DLD1 (cell line): Measurements from ENCODE around the gene MYO6.
"Not testable (repeated sequence)": the region's sequence is repeated elsewhere in the genome, so short reads cannot be mapped to it uniquely, and the experiment has no call there.

Source experiments
- in situ Hi-C: cut with HindIII; loops from 2 replicates; pipeline ENCODE4 v1.10.0; 2017; ENCODE audit warnings: low sequenced_read_pairs

The MYO6 gene

DNA sequence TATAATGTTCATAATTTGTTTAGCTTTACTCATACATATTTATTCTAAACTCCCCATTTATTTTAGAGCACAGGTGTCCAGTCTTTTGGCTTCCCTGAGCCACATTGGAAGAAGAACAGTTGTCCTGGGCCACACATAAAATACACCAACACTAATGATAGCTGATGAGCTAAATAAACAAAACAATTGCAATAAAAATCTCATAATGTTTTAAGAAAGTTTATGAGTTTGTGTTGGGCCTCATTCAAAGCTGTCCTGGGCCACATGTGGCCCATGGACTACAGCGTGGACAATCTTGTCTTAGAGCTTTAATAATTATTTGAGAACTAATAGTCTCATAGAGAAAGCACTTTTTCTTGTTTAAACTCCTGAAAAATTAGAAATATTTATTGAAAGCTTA is 131.3 kb downstream of the MYO6 start:
- in situ Hi-C loops, result no loop called here

DNA sequence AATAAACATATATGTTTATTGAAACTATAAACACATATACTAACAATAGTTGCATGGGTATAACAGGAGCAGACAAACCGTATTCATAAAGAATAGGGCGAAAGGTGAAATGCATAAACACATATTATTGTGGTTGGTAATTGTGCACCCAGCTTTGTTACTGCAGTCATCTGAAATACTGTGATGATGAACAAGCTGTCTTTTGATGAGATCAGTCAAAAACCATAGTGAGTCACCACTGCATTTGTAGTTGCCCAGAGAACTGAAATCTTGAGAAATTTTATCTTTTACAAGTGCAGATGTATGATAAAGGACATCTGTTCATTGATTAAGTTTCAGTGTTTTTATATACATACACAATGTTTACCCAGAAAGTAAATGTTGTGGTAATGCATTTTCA is 133.7 kb downstream of the MYO6 start:
- in situ Hi-C loops, result no loop called here

DNA sequence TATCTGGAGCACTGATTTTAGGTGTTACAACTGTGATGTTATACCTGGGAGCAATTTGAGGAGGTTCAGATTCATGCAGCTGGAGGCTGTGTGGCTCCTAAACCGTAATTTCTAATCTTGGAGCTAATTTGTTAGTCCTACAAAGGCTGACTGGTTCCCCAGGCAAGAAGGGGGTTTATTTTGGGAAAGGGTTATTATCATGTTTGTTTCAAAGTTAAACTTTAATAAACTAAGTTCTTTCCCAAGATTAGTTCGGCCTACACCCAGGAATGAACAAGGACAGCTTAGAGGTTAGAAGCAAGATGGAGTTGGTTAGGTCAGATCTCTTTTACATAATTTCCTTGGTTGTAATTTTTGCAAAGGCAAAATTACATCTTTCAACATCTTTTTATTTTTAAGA is 135.8 kb downstream of the MYO6 start:
- in situ Hi-C loops, result no loop called here

DNA sequence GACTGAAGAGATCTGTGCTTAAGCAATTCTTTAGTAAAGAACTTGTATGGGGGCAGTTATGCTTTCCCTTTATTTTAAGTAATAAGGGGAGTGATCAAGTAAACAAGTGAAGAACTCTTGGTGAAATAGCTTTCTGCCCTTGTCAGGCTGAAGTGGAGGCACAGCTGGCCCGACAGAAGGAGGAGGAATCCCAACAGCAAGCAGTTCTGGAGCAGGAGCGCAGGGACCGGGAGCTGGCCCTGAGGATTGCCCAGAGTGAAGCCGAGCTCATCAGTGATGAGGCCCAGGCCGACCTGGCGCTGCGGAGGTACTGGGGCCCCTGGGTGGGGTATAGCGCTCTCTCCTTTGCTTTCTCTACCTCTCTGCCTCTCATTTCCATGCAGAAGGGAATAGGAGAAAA is 143.3 kb downstream of the MYO6 start:
- in situ Hi-C loops, result no loop called here

DNA sequence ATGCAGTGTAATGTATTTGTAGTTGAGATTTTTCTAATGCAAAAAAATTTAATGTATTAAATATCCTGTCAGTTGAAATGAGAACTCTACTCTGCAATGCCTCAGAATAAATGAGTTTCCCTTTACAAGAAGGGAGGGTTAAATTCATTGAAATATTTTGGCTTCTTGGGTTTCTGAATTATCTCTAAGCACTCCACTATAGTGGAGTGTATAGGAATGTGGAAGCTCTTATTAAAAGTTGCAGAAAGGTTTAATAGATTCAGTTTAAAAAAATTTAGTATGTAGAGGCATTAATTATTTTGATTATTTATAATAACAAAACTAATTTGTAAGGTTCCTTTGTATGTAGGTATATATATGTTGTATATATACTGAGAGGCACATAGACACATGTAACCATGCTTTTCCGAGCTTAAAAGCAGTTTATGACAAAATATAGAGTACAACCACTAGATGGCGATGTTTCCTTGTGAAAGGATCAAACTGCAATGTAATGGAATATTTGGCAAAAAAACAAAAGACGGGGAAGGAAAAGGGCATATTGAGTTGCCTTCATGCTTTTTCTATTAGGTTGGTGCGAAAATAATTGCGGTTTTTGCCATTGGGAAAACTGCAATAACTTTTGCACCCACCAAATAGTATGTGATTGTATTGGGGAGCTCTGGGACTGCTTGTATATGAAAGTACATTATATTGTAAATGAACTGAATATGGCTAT is 144.2 kb downstream of the MYO6 start:
- in situ Hi-C loops, result no loop called here

DNA sequence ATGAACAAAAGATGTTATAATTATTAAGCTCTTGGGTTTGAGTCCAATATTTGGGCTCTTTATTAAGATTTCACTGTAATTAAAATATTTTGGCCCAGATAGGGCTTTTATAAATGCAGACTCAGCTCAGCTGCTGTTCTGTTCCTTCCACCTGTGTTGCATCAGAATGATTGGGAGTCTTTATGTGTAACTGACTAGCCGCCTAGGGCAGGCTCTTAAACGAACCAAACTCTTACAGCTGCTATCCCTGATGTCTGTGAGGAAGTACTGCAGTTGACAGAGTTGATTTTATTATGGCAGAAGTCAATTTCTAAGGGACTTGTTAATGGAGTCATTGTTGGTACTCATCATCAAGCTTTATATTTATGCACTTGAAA is 144.7 kb downstream of the MYO6 start:
- in situ Hi-C loops, result no loop called here

DNA sequence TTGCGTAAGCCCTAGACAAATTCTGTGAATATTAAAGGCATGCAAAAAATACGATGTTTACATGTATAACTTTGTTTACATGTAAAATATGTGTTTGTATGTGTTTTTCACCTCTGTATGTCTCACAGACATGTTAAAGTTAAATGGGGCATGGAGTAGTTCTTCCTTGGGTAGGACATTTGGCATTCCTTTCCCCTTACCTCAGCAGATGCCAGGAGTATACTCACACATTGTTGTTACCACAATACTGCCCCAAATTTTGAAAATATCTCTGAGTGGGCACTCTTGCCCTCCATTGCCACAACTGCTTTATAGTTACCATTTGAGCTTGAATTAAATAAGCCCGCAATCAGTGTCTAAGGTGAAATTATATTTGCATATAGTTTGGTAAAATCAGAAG is 147.5 kb downstream of the MYO6 start:
- in situ Hi-C loops, result no loop called here

DNA sequence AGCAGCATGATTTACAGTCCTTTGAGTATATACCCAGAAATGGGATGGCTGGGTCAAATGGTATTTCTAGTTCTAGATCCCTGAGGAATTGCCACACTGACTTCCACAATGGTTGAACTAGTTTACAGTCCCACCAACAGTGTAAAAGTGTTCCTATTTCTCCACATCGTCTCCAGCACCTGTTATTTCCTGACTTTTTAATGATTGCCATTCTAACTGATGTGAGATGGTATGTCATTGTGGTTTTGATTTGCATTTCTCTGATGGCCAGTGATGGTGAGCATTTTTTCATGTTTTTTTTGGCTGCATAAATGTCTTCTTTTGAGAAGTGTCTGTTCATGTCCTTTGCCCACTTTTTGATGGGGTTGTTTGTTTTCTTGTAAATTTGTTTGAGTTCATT is 151.2 kb downstream of the MYO6 start:
- in situ Hi-C loops, result not testable (repeated sequence)

DNA sequence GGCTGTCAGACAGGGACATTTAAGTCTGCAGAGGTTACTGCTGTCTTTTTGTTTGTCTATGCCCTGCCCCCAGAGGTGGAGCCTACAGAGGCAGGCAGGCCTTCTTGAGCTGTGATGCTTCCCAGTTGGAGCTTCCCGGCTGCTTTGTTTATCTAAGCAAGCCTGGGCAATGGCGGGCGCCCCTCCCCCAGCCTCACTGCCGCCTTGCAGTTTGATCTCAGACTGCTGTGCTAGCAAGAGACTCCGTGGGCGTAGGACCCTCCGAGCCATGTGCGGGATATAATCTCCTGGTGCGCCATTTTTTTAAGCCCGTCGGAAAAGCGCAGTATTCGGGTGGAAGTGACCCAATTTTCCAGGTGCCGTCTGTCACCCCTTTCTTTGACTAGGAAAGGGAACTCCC is 156.1 kb downstream of the MYO6 start:
- in situ Hi-C loops, result not testable (repeated sequence)

DNA sequence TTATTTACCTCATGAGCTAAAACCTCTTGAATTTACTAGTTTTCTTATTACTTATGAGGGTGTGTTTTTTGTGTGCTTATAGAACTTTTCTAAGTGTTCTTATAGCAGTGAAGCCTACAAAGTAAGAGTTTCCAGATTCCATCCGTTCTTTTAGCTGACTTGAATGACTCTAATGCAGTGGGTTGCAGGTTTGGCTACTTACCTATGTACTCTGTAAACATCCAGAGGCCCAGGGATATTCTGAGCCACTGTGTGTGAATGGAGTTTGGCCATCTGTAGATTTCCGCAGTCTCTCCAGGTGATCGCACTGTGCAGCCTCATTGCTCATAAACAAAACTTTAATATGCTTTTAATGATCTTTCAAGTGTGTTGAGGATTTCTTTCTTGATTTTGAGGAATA is 157.8 kb downstream of the MYO6 start:
- in situ Hi-C loops, result no loop called here

DNA sequence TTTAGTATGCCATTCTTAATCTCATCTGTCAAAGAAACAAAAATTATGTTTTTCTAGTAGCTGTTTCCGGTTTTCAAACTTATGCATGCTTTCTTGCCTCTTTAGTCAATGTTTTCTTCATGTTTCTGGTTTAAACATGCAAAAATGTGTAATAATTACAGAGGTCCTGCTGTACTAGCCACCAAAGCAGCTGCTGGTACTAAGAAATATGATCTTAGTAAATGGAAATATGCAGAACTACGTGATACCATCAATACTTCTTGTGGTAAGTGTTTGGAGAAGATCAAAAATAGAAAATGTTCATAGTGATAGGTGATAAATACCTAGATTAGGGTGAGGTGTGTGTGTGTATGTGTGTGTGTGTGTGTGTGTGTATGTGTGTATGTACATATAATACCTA is 158.4 kb downstream of the MYO6 start:
- in situ Hi-C loops, result no loop called here

DNA sequence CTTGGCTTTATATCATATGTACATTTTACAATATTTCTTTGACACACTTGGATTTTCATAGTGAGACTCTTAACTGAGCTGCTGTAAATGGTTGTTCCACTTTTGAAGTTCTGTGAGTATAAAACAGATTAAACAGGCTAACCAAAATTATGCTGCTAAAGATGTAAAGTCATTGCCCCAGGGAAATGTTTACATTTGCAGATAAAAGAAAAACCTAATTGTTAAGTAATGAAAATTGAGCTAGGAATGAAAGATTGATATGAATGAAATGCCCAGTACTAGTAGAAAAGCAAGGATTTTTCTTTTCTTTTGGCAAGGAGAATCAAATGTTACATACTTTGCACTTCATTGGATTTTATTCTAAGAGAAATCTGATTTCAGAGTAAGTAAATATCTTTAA is 164.0 kb downstream of the MYO6 start:
- in situ Hi-C loops, result no loop called here

DNA sequence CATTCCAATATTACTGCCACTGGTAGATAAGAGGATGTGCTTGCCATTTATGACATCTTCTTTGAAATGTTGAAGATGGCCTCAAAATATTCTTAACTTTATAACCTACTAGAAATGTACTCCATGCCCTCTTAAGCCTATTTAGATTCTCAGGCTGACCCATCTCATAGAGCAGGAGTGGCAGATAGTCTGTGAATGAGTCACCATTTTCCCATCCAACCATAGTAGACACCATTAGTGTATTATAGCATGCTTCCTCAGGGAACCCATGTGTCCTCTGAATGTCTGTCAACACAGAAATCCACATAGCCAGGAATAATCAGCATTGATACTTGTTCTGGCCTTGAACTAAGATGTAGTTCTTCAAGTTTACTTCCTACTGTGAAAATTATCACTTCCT is 173.2 kb downstream of the MYO6 start:
- in situ Hi-C loops, result no loop called here

DNA sequence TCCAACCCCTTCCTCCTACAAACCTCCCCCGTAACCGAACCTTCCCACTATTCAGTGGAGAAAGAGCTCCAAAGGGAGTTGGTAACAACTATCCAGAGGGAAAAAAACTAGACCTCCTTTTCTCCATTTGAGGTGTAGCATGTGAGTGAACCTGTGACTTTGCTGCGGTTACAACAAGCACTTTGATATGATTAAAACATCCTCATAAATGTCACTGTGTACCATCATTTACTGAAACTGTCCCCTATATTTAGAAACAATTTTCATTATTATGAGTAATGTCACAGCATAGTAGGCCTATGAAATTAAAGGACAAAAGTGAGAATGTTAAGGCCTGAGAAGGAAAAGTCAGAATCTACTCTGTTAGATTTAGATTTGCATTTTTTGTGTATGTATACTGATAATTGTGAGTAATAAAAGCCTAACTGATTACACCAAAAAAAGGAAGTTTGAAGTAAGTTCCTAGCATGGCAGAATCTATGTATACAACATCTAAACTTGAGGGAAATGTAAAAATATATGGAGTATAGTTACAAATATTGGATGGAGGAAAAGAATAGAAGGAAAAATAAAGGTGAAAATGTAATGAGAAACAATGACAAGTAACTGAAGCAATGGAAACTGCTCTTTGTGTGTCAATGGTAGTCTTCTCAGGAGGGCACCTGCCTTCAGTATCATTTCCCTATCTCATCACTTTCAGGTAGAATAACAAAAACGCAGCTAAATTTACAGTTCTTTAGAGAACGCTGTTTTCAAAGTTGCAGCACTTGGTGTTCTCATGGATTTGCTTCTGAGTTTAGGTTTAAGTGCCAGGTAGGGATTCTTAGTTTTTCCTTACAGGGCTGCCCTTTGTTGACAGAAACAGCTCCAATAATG is 177.5 kb downstream of the MYO6 start:
- in situ Hi-C loops, result no loop called here

DNA sequence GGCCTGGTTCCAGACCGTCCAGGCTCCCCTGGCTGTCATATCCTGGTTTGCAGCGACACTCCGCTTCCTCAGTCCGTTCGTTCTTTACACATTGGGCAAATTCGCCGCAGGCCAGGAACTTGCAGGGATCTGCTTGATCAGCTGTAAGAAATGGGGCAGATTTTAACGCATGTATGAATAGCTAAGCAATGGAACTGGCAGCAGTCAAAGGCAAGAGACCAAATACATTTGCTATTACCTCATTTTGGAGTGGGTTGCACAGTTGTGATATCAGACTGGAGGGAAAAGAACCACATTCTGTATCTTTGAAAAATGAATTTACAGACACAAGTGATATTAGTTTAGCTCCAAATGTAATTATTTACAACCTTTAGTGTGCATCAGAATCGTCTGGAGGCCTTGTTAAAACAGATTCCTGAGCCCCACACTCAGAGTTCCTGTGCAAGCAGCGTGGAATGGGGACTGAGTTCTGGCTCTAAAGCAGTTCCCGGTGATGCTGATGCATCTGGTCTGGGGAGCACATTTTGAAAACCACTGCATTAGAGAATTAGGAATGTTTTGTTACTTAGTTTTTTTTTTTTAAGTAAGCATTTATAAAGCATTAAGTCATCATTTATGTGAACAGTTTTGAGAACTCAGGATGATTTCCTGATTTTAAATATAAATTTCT is 182.1 kb downstream of the MYO6 start:
- in situ Hi-C loops, result no loop called here

DNA sequence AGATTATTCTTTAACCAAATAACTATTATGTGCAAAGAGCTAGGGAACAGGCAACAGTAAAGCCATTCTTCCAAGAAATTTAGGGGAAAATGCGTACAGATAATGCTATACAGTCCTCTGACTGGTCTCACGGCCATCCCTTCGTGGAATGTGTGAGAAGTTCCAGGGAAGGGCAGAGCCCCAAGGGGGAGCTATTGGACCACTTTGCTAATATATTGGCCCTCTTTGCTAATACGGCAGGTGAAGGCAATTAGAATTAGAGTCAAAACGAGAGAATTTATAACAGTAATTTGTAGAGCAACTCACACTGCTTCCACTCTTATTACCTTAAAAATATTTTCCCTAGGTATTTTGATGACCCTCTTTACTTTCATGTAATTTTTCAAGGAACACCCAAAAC is 183.0 kb downstream of the MYO6 start:
- in situ Hi-C loops, result no loop called here

DNA sequence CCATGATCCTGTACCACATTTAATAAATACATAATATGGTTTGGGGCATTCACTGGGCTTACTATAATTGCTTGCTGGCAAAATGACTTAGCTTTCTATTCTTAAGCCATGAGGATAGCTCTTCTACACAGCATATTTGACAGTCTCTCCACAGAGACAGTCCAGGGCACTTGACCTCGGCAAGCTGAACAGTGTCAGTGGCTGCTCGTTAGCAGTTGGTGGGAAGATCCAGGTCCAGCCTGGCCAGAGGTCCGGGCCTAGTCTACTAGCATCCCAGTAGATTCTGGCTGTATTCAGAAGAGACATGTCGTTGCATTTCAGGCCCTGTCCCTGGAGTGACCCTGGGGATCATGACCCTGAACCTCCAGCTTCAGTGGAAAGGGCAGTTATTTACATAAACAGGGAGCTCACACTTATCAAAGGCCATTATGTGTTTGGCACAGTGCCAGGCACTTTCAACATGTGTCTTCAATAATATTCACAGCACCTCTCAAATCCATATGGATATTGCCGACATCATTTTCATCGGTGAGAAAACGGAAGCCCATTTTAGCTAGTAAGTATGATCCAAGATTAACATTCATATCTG is 184.4 kb downstream of the MYO6 start:
- in situ Hi-C loops, result no loop called here

DNA sequence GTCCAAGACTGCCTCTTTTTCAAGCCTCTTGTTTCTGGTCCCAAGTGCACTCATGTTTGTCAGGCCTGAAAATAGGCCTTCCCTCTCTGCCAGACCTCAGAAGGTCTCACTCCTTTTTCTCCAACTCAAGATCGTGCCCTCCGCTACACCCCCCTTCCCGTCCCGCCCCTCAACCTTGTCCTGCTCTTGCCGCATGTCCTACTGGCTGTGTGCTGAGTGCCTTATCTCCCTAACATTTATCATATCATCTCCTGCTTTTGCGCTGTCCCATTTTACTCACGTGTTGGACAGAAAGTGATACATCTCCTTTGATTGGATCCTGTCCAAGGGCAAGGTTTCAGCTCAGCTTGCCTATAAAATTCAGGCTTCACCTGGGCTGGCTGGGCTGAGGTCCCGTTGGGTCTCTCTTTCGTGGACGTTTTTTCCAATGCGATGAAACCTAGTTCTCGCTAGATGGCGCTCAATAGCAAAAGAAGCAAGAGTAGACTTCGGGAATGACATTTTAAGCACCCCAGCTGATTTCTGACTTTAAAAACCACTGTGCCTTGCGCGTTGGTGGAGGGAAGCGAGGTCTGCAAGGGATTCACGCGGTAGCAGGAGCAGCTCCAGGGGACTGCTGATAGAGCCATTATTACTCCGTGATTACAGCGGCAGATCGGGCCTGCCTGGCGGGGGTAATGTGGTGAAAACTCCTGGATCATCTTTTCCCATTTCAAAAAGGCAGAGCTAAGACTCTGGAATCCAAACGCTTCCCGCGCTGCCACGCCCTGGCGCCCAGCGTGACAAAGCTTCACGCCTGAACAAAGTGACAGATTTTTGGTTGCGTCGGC is 185.8 kb downstream of the MYO6 start:
- in situ Hi-C loops, result no loop called here

DNA sequence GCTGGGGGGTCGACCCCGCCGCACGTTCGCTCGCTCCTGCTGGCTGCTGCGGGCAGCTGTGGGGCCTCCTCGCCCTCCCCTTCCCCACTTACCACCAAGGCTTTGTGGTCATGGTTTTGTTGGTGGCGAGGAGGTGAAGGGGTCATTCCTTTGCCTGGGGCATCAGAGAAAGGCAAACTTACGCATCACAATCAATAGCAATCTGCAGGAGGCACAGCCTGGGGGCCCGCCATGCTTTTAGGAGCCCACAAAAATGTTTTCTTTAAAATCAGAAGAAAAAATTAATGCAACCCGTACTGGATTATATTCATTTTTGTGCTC is 186.4 kb downstream of the MYO6 start:
- in situ Hi-C loops, result no loop called here

DNA sequence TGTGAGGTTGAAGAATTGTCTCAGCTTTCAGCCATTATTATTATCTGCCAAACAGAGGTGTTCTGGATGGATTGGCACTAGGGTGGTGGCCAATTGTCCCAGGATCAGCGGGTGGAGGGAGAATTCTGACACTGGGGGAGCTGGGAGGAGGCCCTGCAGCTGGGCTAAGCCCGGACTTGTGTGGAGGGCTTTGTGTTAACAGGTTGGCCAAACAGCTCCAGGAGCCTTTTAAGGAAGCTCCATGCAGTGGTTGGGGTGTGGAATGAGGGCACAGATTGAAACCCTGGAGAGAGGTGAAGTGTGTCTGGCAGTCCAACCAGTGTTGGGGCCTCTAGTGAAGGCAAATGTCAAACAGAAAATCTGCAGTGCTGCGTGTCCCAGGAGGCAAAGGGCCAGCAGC is 187.6 kb downstream of the MYO6 start:
- in situ Hi-C loops, result no loop called here

DNA sequence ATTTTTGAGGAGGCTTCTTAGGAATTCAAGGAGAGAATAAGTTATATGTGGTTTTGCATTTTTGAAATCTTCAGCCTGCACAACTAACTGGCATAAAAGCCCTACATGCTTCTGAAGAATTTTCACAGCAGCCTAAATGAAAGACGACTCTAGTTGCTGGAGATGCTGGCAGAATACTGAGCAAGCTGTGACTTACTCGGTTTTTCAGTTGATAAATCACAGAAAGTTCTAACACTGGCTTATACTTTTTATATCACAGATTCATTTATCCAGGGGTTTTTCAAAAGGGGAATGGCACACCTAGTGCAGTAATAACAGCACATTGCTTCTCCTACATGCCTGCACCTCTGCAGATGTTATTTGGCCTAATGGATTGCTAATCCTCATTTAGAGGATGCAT is 188.8 kb downstream of the MYO6 start:
- in situ Hi-C loops, result no loop called here
